OCI-LY1 (cell line): ENCODE data around the gene INTS14.

Experiments
- CTCF ChIP-seq: fragments of 200-600 bp; sonication (generic), shearing (Covaris generic); IDR thresholded peaks from 2 replicates; pipeline ENCODE4 v1.5.1; 2017; ENCODE audit warnings: mild to moderate bottlenecking, antibody characterized with exemption, low read length, moderate library complexity, mixed read lengths
- EZH2 ChIP-seq: fragments of 200-600 bp; sonication (generic), shearing (Covaris generic); IDR thresholded peaks from 2 replicates; pipeline ENCODE4 v1.8.0; 2017; ENCODE audit warnings: borderline replicate concordance, mixed run types, mild to moderate bottlenecking, antibody characterized with exemption, low read length, moderate library complexity, mixed read lengths

GRCh38 chr15:65620833-65621232 is 9.9 kb upstream of the INTS14 start:
- peak; percentile 22; the same call in 1 of the 2 replicates for TF ChIP-seq CTCF
- no peak for TF ChIP-seq EZH2
